ENCODE measurements around the gene SPOCK1. TPM values are rescaled to one million over a fixed set of nuclear protein-coding genes. Genes with fewer than 3 reads are reported as not detected.
A peak's percentile ranks its signal among the peaks of the same experiment; 100 is the strongest.

SPOCK1 gene
- total and polyA plus RNA-seq, 7 experiments from 2014 or later = 2.8 TPM; not detected in 6

GRCh38 chr5:137199966-137200365 lies 299.2 kb downstream of the SPOCK1 start:
- no peaks in the 10 kb centered on the region for H3K36me3 ChIP-seq (ENCODE audit: control insufficient read depth in 2 of 3, insufficient read depth in 3 of 3, low read length in 3 of 3)
- intact Hi-C loops (cut with micrococcal nuclease) = no loop called here
- no peaks in the 10 kb centered on the region for H3K9me3 ChIP-seq (ENCODE audit: control insufficient read depth in 2 of 3, low read length in 3 of 3)
- peaks cover 0 to 5% (median 0%) of the 10 kb centered on the region in 11 donors for H3K9me3 Mint-ChIP-seq
- DNase-seq = no peak
- CTCF ChIA-PET = no interaction called here
- no peaks in the 10 kb centered on the region for H3K27me3 ChIP-seq (ENCODE audit: control insufficient read depth in 2 of 2, insufficient read depth in 2 of 2, low read length in 2 of 2)
- H3K4me3 Mint-ChIP-seq = no peak overlapping the region
- H3K36me3 Mint-ChIP-seq = peaks cover 0 to 2% (median 0%) of the 10 kb centered on the region in 5 donors
- H3K4me1 ChIP-seq (ENCODE audit: control insufficient read depth in 2 of 2, insufficient read depth in 2 of 2, low read length in 2 of 2) = no peaks in the 10 kb centered on the region
- POLR2A ChIA-PET = no interaction called here
- ATAC-seq = no peak
- H3K27me3 Mint-ChIP-seq = peaks cover 0 to 17% (median 7%) of the 10 kb centered on the region in 5 donors
- H3K4me1 Mint-ChIP-seq = peaks cover 0 to 1% (median 0%) of the 10 kb centered on the region in 7 donors
- no peak overlapping the region for H3K4me3 ChIP-seq (ENCODE audit: low read length)
- no peak overlapping the region for H3K27ac ChIP-seq (ENCODE audit: low read depth, low read length)
- H3K27ac Mint-ChIP-seq = no peak overlapping the region

GRCh38 chr5:137199201-137199600 lies 299.9 kb downstream of the SPOCK1 start:
- no peak overlapping the region for H3K4me3 Mint-ChIP-seq
- CTCF ChIA-PET = no interaction called here
- H3K27ac Mint-ChIP-seq = no peak overlapping the region
- no peak overlapping the region for H3K4me3 ChIP-seq (ENCODE audit: low read length)
- ATAC-seq (no peak), DNase-seq (no peak)
- H3K36me3 Mint-ChIP-seq = no peaks in the 10 kb centered on the region
- intact Hi-C loops (cut with micrococcal nuclease) = no loop called here
- H3K27me3 Mint-ChIP-seq = peaks cover 0 to 14% (median 0%) of the 10 kb centered on the region in 5 donors
- H3K36me3 ChIP-seq (ENCODE audit: control insufficient read depth in 2 of 3, insufficient read depth in 3 of 3, low read length in 3 of 3) = no peaks in the 10 kb centered on the region
- no peak overlapping the region for H3K27ac ChIP-seq (ENCODE audit: low read depth, low read length)
- POLR2A ChIA-PET = no interaction called here
- no peaks in the 10 kb centered on the region for H3K4me1 ChIP-seq (ENCODE audit: control insufficient read depth in 2 of 2, insufficient read depth in 2 of 2, low read length in 2 of 2)
- no peaks in the 10 kb centered on the region for H3K27me3 ChIP-seq (ENCODE audit: control insufficient read depth in 2 of 2, insufficient read depth in 2 of 2, low read length in 2 of 2)
- H3K4me1 Mint-ChIP-seq = no peaks in the 10 kb centered on the region
- H3K9me3 Mint-ChIP-seq = peaks cover 0 to 5% (median 0%) of the 10 kb centered on the region in 11 donors
- H3K9me3 ChIP-seq (ENCODE audit: control insufficient read depth in 2 of 3, low read length in 3 of 3) = no peaks in the 10 kb centered on the region

- H3K27me3 Mint-ChIP-seq = peaks cover 0 to 18% (median 0%) of the 10 kb centered on the region in 5 donors
- H3K27me3 ChIP-seq (ENCODE audit: control insufficient read depth in 2 of 2, insufficient read depth in 2 of 2, low read length in 2 of 2) = no peaks in the 10 kb centered on the region
- H3K4me1 Mint-ChIP-seq = no peaks in the 10 kb centered on the region
- no peak for ATAC-seq
- no peak for DNase-seq
- intact Hi-C loops (cut with micrococcal nuclease) = no loop called here
- no peak overlapping the region for H3K27ac Mint-ChIP-seq
- H3K27ac ChIP-seq (ENCODE audit: low read depth, low read length) = no peak overlapping the region
- ChIA-PET POLR2A (no interaction called here), CTCF (no interaction called here)
- H3K9me3 Mint-ChIP-seq = peaks cover 0 to 5% (median 0%) of the 10 kb centered on the region in 11 donors
- H3K36me3 Mint-ChIP-seq = no peaks in the 10 kb centered on the region
- no peak overlapping the region for H3K4me3 ChIP-seq (ENCODE audit: low read length)
- H3K9me3 ChIP-seq (ENCODE audit: control insufficient read depth in 2 of 3, low read length in 3 of 3) = no peaks in the 10 kb centered on the region
- no peaks in the 10 kb centered on the region for H3K36me3 ChIP-seq (ENCODE audit: control insufficient read depth in 2 of 3, insufficient read depth in 3 of 3, low read length in 3 of 3)
- H3K4me3 Mint-ChIP-seq = no peak overlapping the region
- H3K4me1 ChIP-seq (ENCODE audit: control insufficient read depth in 2 of 2, insufficient read depth in 2 of 2, low read length in 2 of 2) = no peaks in the 10 kb centered on the region
Measured at GRCh38 chr5:137195483-137195882, 303.6 kb downstream of the SPOCK1 start.

GRCh38 chr5:137194300-137194699 lies 304.8 kb downstream of the SPOCK1 start:
- Mint-ChIP-seq H3K4me3 (no peak overlapping the region), H3K9me3 (peaks cover 0 to 4% (median 0%) of the 10 kb centered on the region in 11 donors)
- no peak for ATAC-seq

GRCh38 chr5:137192293-137192743 lies 306.8 kb downstream of the SPOCK1 start:
- Mint-ChIP-seq H3K4me1 (no peaks in the 10 kb centered on the region), H3K9me3 (peaks cover 0 to 6% (median 0%) of the 10 kb centered on the region in 11 donors), H3K27me3 (peaks cover 0 to 18% (median 5%) of the 10 kb centered on the region in 5 donors), H3K27ac (no peak overlapping the region), H3K36me3 (no peaks in the 10 kb centered on the region), H3K4me3 (no peak overlapping the region)
- H3K4me1 ChIP-seq (ENCODE audit: control insufficient read depth in 2 of 2, insufficient read depth in 2 of 2, low read length in 2 of 2) = no peaks in the 10 kb centered on the region
- ChIA-PET POLR2A (no interaction called here), CTCF (no interaction called here)
- ATAC-seq = peak; percentile 44
- no peaks in the 10 kb centered on the region for H3K36me3 ChIP-seq (ENCODE audit: control insufficient read depth in 2 of 3, insufficient read depth in 3 of 3, low read length in 3 of 3)
- intact Hi-C loops (cut with micrococcal nuclease) = no loop called here
- H3K27ac ChIP-seq (ENCODE audit: low read depth, low read length) = no peak overlapping the region
- H3K9me3 ChIP-seq (ENCODE audit: control insufficient read depth in 2 of 3, low read length in 3 of 3) = no peaks in the 10 kb centered on the region
- DNase-seq = no peak
- H3K27me3 ChIP-seq (ENCODE audit: control insufficient read depth in 2 of 2, insufficient read depth in 2 of 2, low read length in 2 of 2) = no peaks in the 10 kb centered on the region
- H3K4me3 ChIP-seq (ENCODE audit: low read length) = no peak overlapping the region

More at GRCh38 chr5:137194300-137194699, 304.8 kb downstream of the SPOCK1 start:
- CTCF ChIA-PET = no interaction called here
- H3K27me3 ChIP-seq (ENCODE audit: control insufficient read depth in 2 of 2, insufficient read depth in 2 of 2, low read length in 2 of 2) = no peaks in the 10 kb centered on the region
- no peaks in the 10 kb centered on the region for H3K36me3 ChIP-seq (ENCODE audit: control insufficient read depth in 2 of 3, insufficient read depth in 3 of 3, low read length in 3 of 3)
- no peak overlapping the region for H3K4me3 ChIP-seq (ENCODE audit: low read length)
- Mint-ChIP-seq H3K36me3 (no peaks in the 10 kb centered on the region), H3K4me1 (no peaks in the 10 kb centered on the region), H3K27ac (no peak overlapping the region), H3K27me3 (peaks cover 0 to 18% (median 3%) of the 10 kb centered on the region in 5 donors)
- POLR2A ChIA-PET = no interaction called here
- H3K9me3 ChIP-seq (ENCODE audit: control insufficient read depth in 2 of 3, low read length in 3 of 3) = no peaks in the 10 kb centered on the region
- DNase-seq = no peak
- no peaks in the 10 kb centered on the region for H3K4me1 ChIP-seq (ENCODE audit: control insufficient read depth in 2 of 2, insufficient read depth in 2 of 2, low read length in 2 of 2)
- intact Hi-C loops (cut with micrococcal nuclease) = no loop called here
- H3K27ac ChIP-seq (ENCODE audit: low read depth, low read length) = no peak overlapping the region

GRCh38 chr5:137191179-137191578 lies 307.9 kb downstream of the SPOCK1 start:
- H3K27ac ChIP-seq (ENCODE audit: low read depth, low read length) = no peak overlapping the region
- H3K27me3 Mint-ChIP-seq = peaks cover 0 to 13% (median 6%) of the 10 kb centered on the region in 5 donors
- H3K27me3 ChIP-seq (ENCODE audit: control insufficient read depth in 2 of 2, insufficient read depth in 2 of 2, low read length in 2 of 2) = no peaks in the 10 kb centered on the region
- no peak overlapping the region for H3K4me3 Mint-ChIP-seq
- H3K9me3 Mint-ChIP-seq = peaks cover 0 to 6% (median 0%) of the 10 kb centered on the region in 11 donors
- DNase-seq (no peak), ATAC-seq (no peak)
- H3K9me3 ChIP-seq (ENCODE audit: control insufficient read depth in 2 of 3, low read length in 3 of 3) = no peaks in the 10 kb centered on the region
- no peaks in the 10 kb centered on the region for H3K36me3 ChIP-seq (ENCODE audit: control insufficient read depth in 2 of 3, insufficient read depth in 3 of 3, low read length in 3 of 3)
- H3K4me3 ChIP-seq (ENCODE audit: low read length) = no peak overlapping the region
- no peaks in the 10 kb centered on the region for H3K4me1 Mint-ChIP-seq
- ChIA-PET POLR2A (no interaction called here), CTCF (no interaction called here)
- H3K36me3 Mint-ChIP-seq = no peaks in the 10 kb centered on the region
- H3K27ac Mint-ChIP-seq = no peak overlapping the region
- H3K4me1 ChIP-seq (ENCODE audit: control insufficient read depth in 2 of 2, insufficient read depth in 2 of 2, low read length in 2 of 2) = no peaks in the 10 kb centered on the region
- intact Hi-C loops (cut with micrococcal nuclease) = no loop called here

GRCh38 chr5:137190441-137190840 lies 308.7 kb downstream of the SPOCK1 start:
- Histone ChIP-seq H3K4me3 (ENCODE audit: low read length) (no peak overlapping the region), H3K27me3 (ENCODE audit: control insufficient read depth in 2 of 2, insufficient read depth in 2 of 2, low read length in 2 of 2) (no peaks in the 10 kb centered on the region), H3K9me3 (ENCODE audit: control insufficient read depth in 2 of 3, low read length in 3 of 3) (no peaks in the 10 kb centered on the region), H3K27ac (ENCODE audit: low read depth, low read length) (no peak overlapping the region), H3K4me1 (ENCODE audit: control insufficient read depth in 2 of 2, insufficient read depth in 2 of 2, low read length in 2 of 2) (no peaks in the 10 kb centered on the region), H3K36me3 (ENCODE audit: control insufficient read depth in 2 of 3, insufficient read depth in 3 of 3, low read length in 3 of 3) (no peaks in the 10 kb centered on the region)
- POLR2A ChIA-PET = no interaction called here
- peaks cover 0 to 13% (median 6%) of the 10 kb centered on the region in 5 donors for H3K27me3 Mint-ChIP-seq
- intact Hi-C loops (cut with micrococcal nuclease) = no loop called here
- no peak overlapping the region for H3K27ac Mint-ChIP-seq
- CTCF ChIA-PET = no interaction called here
- DNase-seq = no peak
- no peak overlapping the region for H3K4me3 Mint-ChIP-seq
- H3K36me3 Mint-ChIP-seq = no peaks in the 10 kb centered on the region
- ATAC-seq = no peak
- peaks cover 0 to 6% (median 0%) of the 10 kb centered on the region in 11 donors for H3K9me3 Mint-ChIP-seq
- no peaks in the 10 kb centered on the region for H3K4me1 Mint-ChIP-seq

Measured in naive thymus-derived CD4-positive, alpha-beta T cell (primary cell).